GM21526 (cell line): ENCODE measurements around the gene HEATR1.
"Not testable (repeated sequence)": the region's sequence is repeated elsewhere in the genome, so short reads cannot be mapped to it uniquely, and the experiment has no call there.

ENCODE experiments used
- ATAC-seq: cut with Tn5 transposase; IDR thresholded peaks from one replicate; pipeline ENCODE4 v1.9.1; 2021; ENCODE audit warnings: moderate library complexity; ENCODE audit not compliant: unreplicated experiment, low FRiP score

HEATR1 gene

GRCh38 chr1:236511735-236512418 is 92.4 kb downstream of the HEATR1 start:
- no peak for ATAC-seq

DNA sequence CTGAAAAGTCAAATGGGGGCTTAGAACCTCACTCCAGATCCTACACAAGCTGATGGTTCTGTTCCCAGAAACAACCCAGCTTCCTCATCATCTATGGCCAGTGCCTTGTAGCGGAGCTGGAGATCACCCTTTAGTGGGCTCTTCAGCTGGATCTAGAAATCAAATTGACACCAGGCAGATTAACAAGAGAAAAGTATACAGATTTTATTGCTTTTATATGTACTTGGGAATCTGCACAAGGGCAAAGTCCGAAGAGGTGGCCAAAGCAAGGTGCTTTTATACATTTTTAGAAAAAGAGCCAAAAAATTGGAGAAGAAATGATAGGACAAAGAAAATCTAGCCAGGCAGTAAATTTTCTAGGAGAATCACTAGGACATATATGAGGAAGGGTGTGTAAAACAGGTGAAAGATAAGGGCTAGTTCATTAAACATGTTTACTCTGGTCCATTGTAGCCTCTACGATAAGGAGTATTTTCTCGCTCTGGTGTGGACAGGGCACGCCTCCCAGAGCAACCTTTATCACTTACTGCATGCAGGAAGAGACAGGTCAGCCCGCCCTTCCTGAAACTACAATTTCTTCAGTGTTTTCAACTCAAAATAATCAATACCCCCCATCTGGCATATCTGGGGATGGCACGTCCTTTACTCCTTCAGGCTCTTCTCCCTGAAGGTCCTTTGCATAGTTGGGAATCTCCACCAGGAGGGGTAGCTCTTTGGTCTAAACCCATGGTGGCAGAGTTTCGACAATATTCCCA is 94.5 kb downstream of the HEATR1 start:
- no peak for ATAC-seq

DNA sequence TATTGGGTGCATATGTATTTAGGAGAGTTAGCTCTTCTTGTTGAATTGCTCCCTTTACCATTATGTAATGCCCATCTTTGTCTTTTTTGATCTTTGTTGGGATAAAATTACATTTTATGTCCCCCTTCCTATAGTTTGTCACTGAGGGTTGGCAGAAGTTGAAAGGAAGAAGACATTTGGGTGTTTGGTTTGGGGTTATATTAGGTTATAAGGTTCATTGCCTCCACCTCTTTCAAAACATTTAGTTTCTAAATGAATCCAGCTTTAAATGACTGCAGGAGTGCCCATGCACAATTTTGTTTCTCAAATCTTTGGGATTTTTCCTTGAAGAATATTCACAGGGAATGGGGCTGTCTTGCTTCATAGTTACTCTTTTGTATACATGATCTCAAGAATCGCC is 95.1 kb downstream of the HEATR1 start:
- no peak for ATAC-seq

DNA sequence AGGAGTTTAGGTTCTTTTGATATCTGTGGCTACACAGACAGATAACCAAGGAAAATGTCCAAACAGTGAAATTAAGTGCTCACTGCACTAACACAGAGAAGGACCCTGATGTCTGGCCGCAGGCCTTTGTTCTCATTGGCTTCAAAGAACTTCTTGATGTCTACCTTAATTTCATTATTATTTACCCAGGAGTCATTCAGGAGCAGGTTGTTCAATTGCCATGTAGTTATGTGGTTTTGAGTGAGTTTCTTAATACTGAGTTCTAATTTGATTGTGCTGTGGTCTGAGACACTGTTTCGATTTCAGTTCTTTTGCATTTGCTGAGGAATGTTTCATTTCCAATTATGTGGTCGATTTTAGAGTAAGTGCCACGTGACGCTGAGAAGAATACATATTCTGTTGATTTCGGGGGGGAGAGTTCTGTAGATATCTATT is 95.7 kb downstream of the HEATR1 start:
- no peak for ATAC-seq

GRCh38 chr1:236507022-236507700 is 97.2 kb downstream of the HEATR1 start:
- ATAC-seq, result no peak

DNA sequence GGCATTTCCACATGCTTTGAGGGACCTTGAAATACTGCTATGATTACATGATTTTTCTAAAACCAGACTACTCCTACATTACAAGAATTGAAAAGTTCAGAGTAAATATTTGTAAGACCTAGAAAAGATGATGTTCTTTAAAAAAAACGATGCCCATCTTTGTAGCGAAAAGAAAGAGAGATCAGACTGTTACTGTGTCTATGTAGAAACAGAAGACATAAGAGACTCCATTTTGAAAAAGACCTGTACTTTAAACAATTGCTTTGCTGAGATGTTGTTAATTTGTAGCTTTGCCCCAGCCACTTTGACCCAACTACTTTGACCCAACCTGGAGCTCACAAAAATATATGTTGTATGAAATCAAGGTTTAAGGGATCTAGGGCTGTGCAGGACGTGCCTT is 100.0 kb downstream of the HEATR1 start:
- ATAC-seq, result not testable (repeated sequence)

- ATAC-seq, result no peak
These were observed 101.2 kb downstream of the HEATR1 start for GRCh38 chr1:236502972-236503639.

DNA sequence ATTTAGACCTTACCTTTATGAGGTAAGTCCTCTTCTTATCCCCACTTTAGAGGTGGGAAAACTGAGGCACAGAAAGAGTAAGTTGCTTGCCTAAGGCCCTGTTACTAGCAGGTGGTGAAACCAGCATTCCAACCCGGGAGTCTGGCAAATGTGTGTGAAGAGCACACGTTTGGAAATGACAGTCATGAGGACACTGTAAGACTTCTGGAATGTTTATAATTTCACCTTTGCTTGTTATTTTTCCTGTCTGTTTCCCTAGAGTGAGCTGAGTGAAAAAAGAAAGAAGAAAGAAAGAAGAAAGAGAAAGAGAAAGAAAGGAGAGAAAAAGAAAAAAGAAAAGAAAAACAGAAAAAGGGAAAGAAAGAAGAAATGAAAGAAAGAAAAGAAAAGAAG is 101.7 kb downstream of the HEATR1 start:
- no peak for ATAC-seq

DNA sequence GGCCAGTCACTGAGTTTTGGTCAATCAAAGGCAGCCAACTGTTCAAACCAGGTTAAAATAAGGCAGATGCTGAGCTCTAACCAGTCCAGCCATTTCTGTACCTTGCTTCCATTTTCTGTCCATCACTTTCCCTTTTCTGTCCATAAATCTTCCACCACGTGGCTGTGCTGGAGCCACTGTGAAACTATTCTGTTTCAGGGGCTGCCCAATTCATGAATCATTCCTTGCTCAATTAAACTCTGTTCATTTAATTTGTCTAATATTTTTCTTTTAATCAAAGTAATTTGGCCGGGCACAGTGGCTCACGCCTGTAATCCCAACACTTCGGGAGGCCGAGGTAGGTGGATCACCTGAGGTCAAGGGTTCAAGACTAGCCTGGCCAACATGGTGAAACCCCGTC is 103.2 kb downstream of the HEATR1 start:
- ATAC-seq, result no peak
